K562 (cell line): ENCODE data around the gene KCNQ5.

Experiments
- KDM1A ChIP-seq, 2 experiments: fragments of 450-650 bp; IDR thresholded peaks; 2 replicates each; pipeline ENCODE4 v1.6.1; 2016; ENCODE audit warnings: mild to moderate bottlenecking in 2 of 2
- LCOR ChIP-seq: sonication (generic); formaldehyde crosslinking; IDR thresholded peaks from 2 replicates; pipeline ENCODE4 v1.8.0; 2022; ENCODE audit warnings: mild to moderate bottlenecking, missing genetic modification reagents
- NRF1 ChIP-seq, 2 experiments: fragments of 450-650 bp; IDR thresholded peaks in 1 of 2; conservative IDR thresholded peaks in 1 of 2; 2 replicates each; pipeline ENCODE4 v1.6.1; 2014; ENCODE audit warnings: mild to moderate bottlenecking in 2 of 2
- RBM15 ChIP-seq: fragments of 200-400 bp; formaldehyde crosslinking; IDR thresholded peaks from 2 replicates; pipeline ENCODE4 v1.6.1; 2018; ENCODE audit warnings: mild to moderate bottlenecking, low read length, moderate library complexity; ENCODE audit not compliant: insufficient read depth
- TOE1 ChIP-seq, 2 experiments: fragments of 450-650 bp in 1 of 2; sonication (generic) in 1 of 2; formaldehyde crosslinking in 1 of 2; IDR thresholded peaks; 2 replicates each; pipeline versions ENCODE4 v1.7.1 to v1.8.0; 2016 to 2022; ENCODE audit warnings: borderline replicate concordance in 2 of 2, mild to moderate bottlenecking in 2 of 2, antibody characterized with exemption in 1 of 2, inconsistent platforms in 1 of 2, low read depth in 1 of 2, missing genetic modification reagents in 1 of 2, moderate library complexity in 1 of 2
- TF ChIP-seq, protein P1 (sequence below), 3 experiments: IDR thresholded peaks in 2 of 3; conservative IDR thresholded peaks in 1 of 3; 2 replicates each; pipeline ENCODE4 v1.5.1; 2011 to 2012; ENCODE audit warnings: low read length in 3 of 3, mild to moderate bottlenecking in 3 of 3, control low read depth in 2 of 3, improper control_type of control experiment in 1 of 3, inconsistent platforms in 1 of 3, low read depth in 1 of 3, mixed read lengths in 1 of 3, moderate library complexity in 1 of 3; ENCODE audit not compliant: insufficient read depth in 2 of 3
- TF ChIP-seq, protein P2 (sequence below): fragments of 250-450 bp; sonication (Bioruptor Pico); IDR thresholded peaks from 2 replicates; pipeline ENCODE4 v1.9.0; 2021; ENCODE audit warnings: mild to moderate bottlenecking
- TF ChIP-seq, protein P3 (sequence below), 2 experiments: fragments of 450-650 bp in 1 of 2; sonication (generic) in 1 of 2; formaldehyde crosslinking in 1 of 2; IDR thresholded peaks; 2 replicates each; pipeline versions ENCODE4 v1.7.1 to v1.9.0; 2016 to 2022; ENCODE audit warnings: inconsistent platforms in 1 of 2, mild to moderate bottlenecking in 1 of 2, missing genetic modification reagents in 1 of 2
- TF ChIP-seq, protein P4 (sequence below): sonication (generic); formaldehyde crosslinking; IDR thresholded peaks from 2 replicates; pipeline ENCODE4 v1.5.0; 2020; ENCODE audit warnings: missing genetic modification reagents
- TF ChIP-seq, protein P5 (sequence below): fragments of 450-650 bp; IDR thresholded peaks from 2 replicates; pipeline ENCODE4 v1.7.1; 2018; ENCODE audit warnings: mild to moderate bottlenecking, low read depth; ENCODE audit not compliant: partially characterized antibody
- TF ChIP-seq, protein P6 (sequence below): sonication (generic); formaldehyde crosslinking; IDR thresholded peaks from 2 replicates; pipeline ENCODE4 v1.8.0; 2022; ENCODE audit warnings: mild to moderate bottlenecking, low read depth, missing genetic modification reagents

DNA sequence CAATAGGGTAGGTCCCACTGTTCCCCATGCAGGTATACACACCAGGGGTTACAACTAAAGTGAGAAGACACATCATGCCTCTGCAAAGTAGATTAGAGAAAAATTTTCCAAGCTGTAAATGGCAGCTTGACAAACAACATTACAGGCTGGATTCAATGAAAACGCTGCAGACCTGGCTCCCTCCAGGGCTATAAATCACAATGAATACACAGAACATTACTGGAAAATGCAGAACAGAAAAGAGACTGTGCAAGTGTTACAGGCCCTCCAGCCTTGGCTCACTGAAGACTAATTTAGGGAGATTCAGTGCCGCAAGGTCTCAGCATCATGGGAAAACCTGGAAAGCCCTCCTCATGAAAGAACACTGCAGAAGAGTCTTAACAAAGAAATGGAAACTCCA lies 395.6 kb downstream of the KCNQ5 start:
- TF ChIP-seq, protein P1, sequence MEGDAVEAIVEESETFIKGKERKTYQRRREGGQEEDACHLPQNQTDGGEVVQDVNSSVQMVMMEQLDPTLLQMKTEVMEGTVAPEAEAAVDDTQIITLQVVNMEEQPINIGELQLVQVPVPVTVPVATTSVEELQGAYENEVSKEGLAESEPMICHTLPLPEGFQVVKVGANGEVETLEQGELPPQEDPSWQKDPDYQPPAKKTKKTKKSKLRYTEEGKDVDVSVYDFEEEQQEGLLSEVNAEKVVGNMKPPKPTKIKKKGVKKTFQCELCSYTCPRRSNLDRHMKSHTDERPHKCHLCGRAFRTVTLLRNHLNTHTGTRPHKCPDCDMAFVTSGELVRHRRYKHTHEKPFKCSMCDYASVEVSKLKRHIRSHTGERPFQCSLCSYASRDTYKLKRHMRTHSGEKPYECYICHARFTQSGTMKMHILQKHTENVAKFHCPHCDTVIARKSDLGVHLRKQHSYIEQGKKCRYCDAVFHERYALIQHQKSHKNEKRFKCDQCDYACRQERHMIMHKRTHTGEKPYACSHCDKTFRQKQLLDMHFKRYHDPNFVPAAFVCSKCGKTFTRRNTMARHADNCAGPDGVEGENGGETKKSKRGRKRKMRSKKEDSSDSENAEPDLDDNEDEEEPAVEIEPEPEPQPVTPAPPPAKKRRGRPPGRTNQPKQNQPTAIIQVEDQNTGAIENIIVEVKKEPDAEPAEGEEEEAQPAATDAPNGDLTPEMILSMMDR (IDR thresholded peaks at IDR 0.05 in 2 of 3, conservative IDR thresholded peaks at IDR 0.05 in 1 of 3; ENCODE audit: insufficient read depth in 2 of 3, low read depth in 1 of 3, low read length in 3 of 3), result no peak
- no peak for TF ChIP-seq TOE1 (IDR thresholded peaks at IDR 0.05; ENCODE audit: borderline replicate concordance)
- TF ChIP-seq TOE1 (CRISPR knock-in tag; IDR thresholded peaks at IDR 0.05; ENCODE audit: borderline replicate concordance, low read depth), result no peak
- no peak for TF ChIP-seq RBM15
- TF ChIP-seq, protein P2, sequence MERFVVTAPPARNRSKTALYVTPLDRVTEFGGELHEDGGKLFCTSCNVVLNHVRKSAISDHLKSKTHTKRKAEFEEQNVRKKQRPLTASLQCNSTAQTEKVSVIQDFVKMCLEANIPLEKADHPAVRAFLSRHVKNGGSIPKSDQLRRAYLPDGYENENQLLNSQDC (CRISPR knock-in tag), result no peak
- TF ChIP-seq, protein P3, sequence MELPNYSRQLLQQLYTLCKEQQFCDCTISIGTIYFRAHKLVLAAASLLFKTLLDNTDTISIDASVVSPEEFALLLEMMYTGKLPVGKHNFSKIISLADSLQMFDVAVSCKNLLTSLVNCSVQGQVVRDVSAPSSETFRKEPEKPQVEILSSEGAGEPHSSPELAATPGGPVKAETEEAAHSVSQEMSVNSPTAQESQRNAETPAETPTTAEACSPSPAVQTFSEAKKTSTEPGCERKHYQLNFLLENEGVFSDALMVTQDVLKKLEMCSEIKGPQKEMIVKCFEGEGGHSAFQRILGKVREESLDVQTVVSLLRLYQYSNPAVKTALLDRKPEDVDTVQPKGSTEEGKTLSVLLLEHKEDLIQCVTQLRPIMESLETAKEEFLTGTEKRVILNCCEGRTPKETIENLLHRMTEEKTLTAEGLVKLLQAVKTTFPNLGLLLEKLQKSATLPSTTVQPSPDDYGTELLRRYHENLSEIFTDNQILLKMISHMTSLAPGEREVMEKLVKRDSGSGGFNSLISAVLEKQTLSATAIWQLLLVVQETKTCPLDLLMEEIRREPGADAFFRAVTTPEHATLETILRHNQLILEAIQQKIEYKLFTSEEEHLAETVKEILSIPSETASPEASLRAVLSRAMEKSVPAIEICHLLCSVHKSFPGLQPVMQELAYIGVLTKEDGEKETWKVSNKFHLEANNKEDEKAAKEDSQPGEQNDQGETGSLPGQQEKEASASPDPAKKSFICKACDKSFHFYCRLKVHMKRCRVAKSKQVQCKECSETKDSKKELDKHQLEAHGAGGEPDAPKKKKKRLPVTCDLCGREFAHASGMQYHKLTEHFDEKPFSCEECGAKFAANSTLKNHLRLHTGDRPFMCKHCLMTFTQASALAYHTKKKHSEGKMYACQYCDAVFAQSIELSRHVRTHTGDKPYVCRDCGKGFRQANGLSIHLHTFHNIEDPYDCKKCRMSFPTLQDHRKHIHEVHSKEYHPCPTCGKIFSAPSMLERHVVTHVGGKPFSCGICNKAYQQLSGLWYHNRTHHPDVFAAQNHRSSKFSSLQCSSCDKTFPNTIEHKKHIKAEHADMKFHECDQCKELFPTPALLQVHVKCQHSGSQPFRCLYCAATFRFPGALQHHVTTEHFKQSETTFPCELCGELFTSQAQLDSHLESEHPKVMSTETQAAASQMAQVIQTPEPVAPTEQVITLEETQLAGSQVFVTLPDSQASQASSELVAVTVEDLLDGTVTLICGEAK (IDR thresholded peaks at IDR 0.05), result no peak
- TF ChIP-seq, protein P3 (CRISPR knock-in tag; IDR thresholded peaks at IDR 0.05), result no peak
- TF ChIP-seq, protein P4, sequence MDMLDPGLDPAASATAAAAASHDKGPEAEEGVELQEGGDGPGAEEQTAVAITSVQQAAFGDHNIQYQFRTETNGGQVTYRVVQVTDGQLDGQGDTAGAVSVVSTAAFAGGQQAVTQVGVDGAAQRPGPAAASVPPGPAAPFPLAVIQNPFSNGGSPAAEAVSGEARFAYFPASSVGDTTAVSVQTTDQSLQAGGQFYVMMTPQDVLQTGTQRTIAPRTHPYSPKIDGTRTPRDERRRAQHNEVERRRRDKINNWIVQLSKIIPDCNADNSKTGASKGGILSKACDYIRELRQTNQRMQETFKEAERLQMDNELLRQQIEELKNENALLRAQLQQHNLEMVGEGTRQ (CRISPR knock-in tag), result no peak
- TF ChIP-seq, protein P5, sequence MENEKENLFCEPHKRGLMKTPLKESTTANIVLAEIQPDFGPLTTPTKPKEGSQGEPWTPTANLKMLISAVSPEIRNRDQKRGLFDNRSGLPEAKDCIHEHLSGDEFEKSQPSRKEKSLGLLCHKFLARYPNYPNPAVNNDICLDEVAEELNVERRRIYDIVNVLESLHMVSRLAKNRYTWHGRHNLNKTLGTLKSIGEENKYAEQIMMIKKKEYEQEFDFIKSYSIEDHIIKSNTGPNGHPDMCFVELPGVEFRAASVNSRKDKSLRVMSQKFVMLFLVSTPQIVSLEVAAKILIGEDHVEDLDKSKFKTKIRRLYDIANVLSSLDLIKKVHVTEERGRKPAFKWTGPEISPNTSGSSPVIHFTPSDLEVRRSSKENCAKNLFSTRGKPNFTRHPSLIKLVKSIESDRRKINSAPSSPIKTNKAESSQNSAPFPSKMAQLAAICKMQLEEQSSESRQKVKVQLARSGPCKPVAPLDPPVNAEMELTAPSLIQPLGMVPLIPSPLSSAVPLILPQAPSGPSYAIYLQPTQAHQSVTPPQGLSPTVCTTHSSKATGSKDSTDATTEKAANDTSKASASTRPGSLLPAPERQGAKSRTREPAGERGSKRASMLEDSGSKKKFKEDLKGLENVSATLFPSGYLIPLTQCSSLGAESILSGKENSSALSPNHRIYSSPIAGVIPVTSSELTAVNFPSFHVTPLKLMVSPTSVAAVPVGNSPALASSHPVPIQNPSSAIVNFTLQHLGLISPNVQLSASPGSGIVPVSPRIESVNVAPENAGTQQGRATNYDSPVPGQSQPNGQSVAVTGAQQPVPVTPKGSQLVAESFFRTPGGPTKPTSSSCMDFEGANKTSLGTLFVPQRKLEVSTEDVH, result no peak
- TF ChIP-seq LCOR (CRISPR knock-in tag), result no peak
- no peak for TF ChIP-seq KDM1A (IDR thresholded peaks at IDR 0.05)
- no peak for TF ChIP-seq NRF1 (conservative IDR thresholded peaks at IDR 0.05 in 1 of 2, IDR thresholded peaks at IDR 0.05 in 1 of 2)
- TF ChIP-seq, protein P6, sequence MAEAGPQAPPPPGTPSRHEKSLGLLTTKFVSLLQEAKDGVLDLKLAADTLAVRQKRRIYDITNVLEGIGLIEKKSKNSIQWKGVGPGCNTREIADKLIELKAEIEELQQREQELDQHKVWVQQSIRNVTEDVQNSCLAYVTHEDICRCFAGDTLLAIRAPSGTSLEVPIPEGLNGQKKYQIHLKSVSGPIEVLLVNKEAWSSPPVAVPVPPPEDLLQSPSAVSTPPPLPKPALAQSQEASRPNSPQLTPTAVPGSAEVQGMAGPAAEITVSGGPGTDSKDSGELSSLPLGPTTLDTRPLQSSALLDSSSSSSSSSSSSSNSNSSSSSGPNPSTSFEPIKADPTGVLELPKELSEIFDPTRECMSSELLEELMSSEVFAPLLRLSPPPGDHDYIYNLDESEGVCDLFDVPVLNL (CRISPR knock-in tag), result no peak
